ENCODE results near the gene ALCAM. TPM values are rescaled to one million over a fixed set of nuclear protein-coding genes. Genes with fewer than 3 reads are reported as not detected.
A peak's percentile ranks its signal among the peaks of the same experiment; 100 is the strongest.

ALCAM gene
- total and polyA plus RNA-seq, 2 of the 8 experiments (the other 6 are each of a cell fraction or from before 2014, with no cell fraction given) = 10.8 to 33.0 TPM

DNA sequence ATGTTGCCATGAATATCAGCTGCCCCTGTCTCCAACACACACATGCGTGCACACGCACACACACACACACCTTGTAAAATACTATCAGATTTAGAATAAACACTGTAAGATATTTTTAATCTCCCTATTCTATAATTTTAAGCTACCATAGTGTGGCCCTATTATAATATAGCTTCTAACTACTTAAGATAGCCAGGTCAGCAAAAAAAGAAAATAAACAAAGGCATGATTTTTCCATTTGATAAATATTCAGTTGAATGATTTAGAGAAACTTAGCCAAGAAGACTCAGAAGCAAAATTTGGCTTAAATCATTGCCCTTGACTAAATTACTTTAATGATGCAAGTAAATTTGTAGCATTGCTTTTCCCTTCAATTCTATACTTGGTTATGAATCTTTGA lies 162.2 kb downstream of the ALCAM start:
- Histone ChIP-seq H3K14ac (ENCODE audit: insufficient read length) (no peak overlapping the region), H4K20me1 (replicated peaks in 1 of 2; ENCODE audit: control insufficient read depth in 1 of 2, insufficient read depth in 2 of 2, low read length in 2 of 2) (no peaks in the 10 kb centered on the region)
- POLR2A ChIA-PET (ENCODE audit: partially characterized antibody) = no interaction called here

More for the DNA sequence above, 162.2 kb downstream of the ALCAM start:
- Histone ChIP-seq H2BK5ac (ENCODE audit: low read depth, low read length) (no peak overlapping the region), H2AK5ac (ENCODE audit: low read depth, low read length) (no peak overlapping the region), H2BK20ac (ENCODE audit: low read length) (no peak overlapping the region), H3K79me2 (ENCODE audit: control insufficient read depth in 1 of 2, insufficient read depth in 2 of 2, low read length in 2 of 2) (no peaks in the 10 kb centered on the region), H3K56ac (replicated peaks; ENCODE audit: insufficient read length, low read depth, low read length) (no peak overlapping the region), H2BK15ac (ENCODE audit: low read length) (no peak overlapping the region), H2AFZ (ENCODE audit: low read length) (no peak overlapping the region), H3K23ac (ENCODE audit: insufficient read length) (no peak overlapping the region), H3K79me1 (ENCODE audit: low read depth, low read length) (no peaks in the 10 kb centered on the region), H3K4me1 (replicated peaks in 1 of 4; ENCODE audit: control insufficient read depth in 3 of 4, insufficient read depth in 4 of 4, low read length in 3 of 4) (no peaks in the 10 kb centered on the region), H3K9me3 (ENCODE audit: insufficient read depth in 2 of 2, low read depth in 1 of 2, low read length in 1 of 2) (no peaks in the 10 kb centered on the region), H3K4me2 (ENCODE audit: insufficient read depth in 1 of 2, low read depth in 2 of 2, low read length in 2 of 2) (no peak overlapping the region), H3K4ac (replicated peaks; ENCODE audit: insufficient read length, low read depth, low read length) (no peak overlapping the region), H3K18ac (ENCODE audit: extremely low read depth, low read length) (no peak overlapping the region), H3K27me3 (replicated peaks in 1 of 4; ENCODE audit: control insufficient read depth in 3 of 4, extremely low read depth in 1 of 4, insufficient read depth in 3 of 4, low read length in 3 of 4) (no peaks in the 10 kb centered on the region), H3K36me3 (ENCODE audit: control insufficient read depth in 2 of 4, insufficient read depth in 4 of 4, low read length in 3 of 4) (peaks cover 0 to 15% (median 3%) of the 10 kb centered on the region in 4 experiments; a peak in 5 of 8 replicates), H3K23me2 (ENCODE audit: low read depth, low read length) (no peaks in the 10 kb centered on the region), H4K8ac (ENCODE audit: extremely low read depth, insufficient read depth, low read length) (no peak overlapping the region), H2BK120ac (replicated peaks; ENCODE audit: low read depth, low read length) (no peak overlapping the region), H2BK12ac (ENCODE audit: low read depth, low read length) (no peak overlapping the region), H3K9ac (replicated peaks in 1 of 4; ENCODE audit: extremely low read depth in 1 of 4, low read depth in 3 of 4, low read length in 3 of 4) (no peak overlapping the region), H4K5ac (ENCODE audit: insufficient read length, low read depth, low read length) (no peak overlapping the region), H3K4me3 (ENCODE audit: extremely low read depth in 1 of 4, insufficient read depth in 2 of 4, low read depth in 3 of 4, low read length in 4 of 4) (no peak overlapping the region), H3K27ac (ENCODE audit: low read depth, low read length) (no peak overlapping the region), H4K91ac (replicated peaks; ENCODE audit: insufficient read length, low read length) (no peak overlapping the region)
- no peak for FAIRE-seq
- CTCF ChIA-PET (ENCODE audit: partially characterized antibody) = interaction anchor here (1.1 to 4.2 kb wide), 2 partner anchors 11 to 24 kb away, joined by 5 to 29 read pairs; no protein-coding TSS in a partner anchor
- TF ChIP-seq SIN3A (conservative IDR thresholded peaks at IDR 0.05 in 1 of 2, IDR thresholded peaks at IDR 0.05 in 1 of 2; ENCODE audit: low read depth in 1 of 2, low read length in 2 of 2) (no peak), SP2 (IDR thresholded peaks at IDR 0.05; ENCODE audit: low read length) (no peak), MAFK (IDR thresholded peaks at IDR 0.05; ENCODE audit: low read depth, low read length) (peak; percentile 49; the same call in 1 of the 2 replicates)
- TF ChIP-seq, protein P1, sequence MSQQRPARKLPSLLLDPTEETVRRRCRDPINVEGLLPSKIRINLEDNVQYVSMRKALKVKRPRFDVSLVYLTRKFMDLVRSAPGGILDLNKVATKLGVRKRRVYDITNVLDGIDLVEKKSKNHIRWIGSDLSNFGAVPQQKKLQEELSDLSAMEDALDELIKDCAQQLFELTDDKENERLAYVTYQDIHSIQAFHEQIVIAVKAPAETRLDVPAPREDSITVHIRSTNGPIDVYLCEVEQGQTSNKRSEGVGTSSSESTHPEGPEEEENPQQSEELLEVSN (IDR thresholded peaks at IDR 0.05) = no peak
- no peak for DNase-seq (ENCODE audit: low read depth in 1 of 2, low spot score in 2 of 2)
- 100% methylated on average over 2 of the region's 2 CpGs; no CpG with 5 or more reads in 1 of the 2 experiments for WGBS, 2 experiments (ENCODE audit: extremely low coverage in 1 of 2, insufficient coverage in 1 of 2, insufficient read length in 1 of 2, insufficient replicate concordance in 2 of 2, low coverage in 1 of 2, low lambda C conversion rate in 2 of 2, missing lambda C conversion rate in 1 of 2)

All from H1 (cell line).